Measurements from ENCODE around the gene INPP5D. TPM values are rescaled to one million over a fixed set of nuclear protein-coding genes. Genes with fewer than 3 reads are reported as not detected.

INPP5D gene
- total and polyA plus RNA-seq, 12 donors, result 3.4 to 29.4 (median 14.3) TPM

GRCh38 chr2:233165543-233165894, 105.4 kb downstream of the INPP5D start:
- Histone ChIP-seq H3K27ac (no peak overlapping the region), H3K4me1 (replicated peaks in 1 of 2) (no peaks in the 10 kb centered on the region), H3K9me3 (replicated peaks in 1 of 3) (no peaks in the 10 kb centered on the region), H3K4me3 (no peak overlapping the region), H3K36me3 (replicated peaks in 1 of 2) (no peaks in the 10 kb centered on the region), H3K27me3 (no peaks in the 10 kb centered on the region)
- TF ChIP-seq CTCF (IDR thresholded peaks at IDR 0.05), result no peak
- no peak for TF ChIP-seq POLR2A (IDR thresholded peaks at IDR 0.05)
- DNase-seq, result no peak
- intact Hi-C loops (cut with DNase I), result no loop called here
- 51 to 71% (median 60%) methylated on average over 2 to 4 of the region's 4 CpGs for WGBS, 4 donors

DNA sequence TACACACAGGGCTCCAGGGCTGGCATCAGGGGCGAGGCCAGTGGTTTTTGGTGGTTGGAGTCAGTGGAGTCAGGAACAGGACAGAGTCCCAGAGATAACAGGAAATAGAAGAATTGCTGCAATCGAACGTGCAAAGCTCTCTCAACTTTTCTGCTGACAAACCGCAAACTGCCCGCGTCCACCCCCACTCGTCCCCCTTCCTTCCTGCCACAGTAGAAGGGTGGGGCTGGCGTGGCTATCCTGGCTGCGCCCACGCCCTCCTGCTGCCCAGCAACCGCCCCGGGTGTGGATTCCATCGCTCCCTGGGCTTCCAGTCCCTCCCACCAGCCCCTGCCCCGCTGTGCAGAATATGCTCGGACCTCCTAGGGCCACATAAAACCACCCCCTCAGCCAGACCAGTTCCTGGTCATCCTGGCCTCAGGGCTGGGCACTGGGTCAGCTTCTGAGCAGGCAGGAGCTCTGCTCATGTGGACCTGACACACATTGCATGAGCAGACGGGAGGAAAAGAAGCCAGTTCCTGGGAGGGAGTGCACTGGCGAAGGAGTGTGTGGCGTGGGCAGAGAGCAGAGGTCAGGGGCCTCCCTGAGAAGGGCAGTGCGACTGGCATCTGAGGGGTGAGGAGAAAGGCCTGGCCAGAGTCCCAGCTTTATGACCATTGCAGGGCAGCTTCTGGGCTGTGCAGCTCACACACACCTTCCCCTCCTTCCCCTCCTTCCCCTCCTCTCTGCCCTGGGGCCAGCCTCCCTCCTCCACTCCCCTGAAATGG, 105.9 kb downstream of the INPP5D start:
- Histone ChIP-seq H3K27ac (peak overlapping the region in 1 of 5 donors; percentile 2), H3K4me3 (no peak overlapping the region), H3K9me3 (replicated peaks in 1 of 3) (no peaks in the 10 kb centered on the region), H3K36me3 (replicated peaks in 1 of 2) (no peaks in the 10 kb centered on the region), H3K27me3 (no peaks in the 10 kb centered on the region), H3K4me1 (replicated peaks in 1 of 2) (no peaks in the 10 kb centered on the region)
- no peak for TF ChIP-seq CTCF (IDR thresholded peaks at IDR 0.05)
- TF ChIP-seq POLR2A (IDR thresholded peaks at IDR 0.05), result no peak
- WGBS, 4 donors, result 46 to 64% (median 54%) methylated on average over 11 to 19 of the region's 19 CpGs
- DNase-seq, result peak; percentile 25 to 65 (median 44)
- intact Hi-C loops (cut with DNase I), result no loop called here

DNA sequence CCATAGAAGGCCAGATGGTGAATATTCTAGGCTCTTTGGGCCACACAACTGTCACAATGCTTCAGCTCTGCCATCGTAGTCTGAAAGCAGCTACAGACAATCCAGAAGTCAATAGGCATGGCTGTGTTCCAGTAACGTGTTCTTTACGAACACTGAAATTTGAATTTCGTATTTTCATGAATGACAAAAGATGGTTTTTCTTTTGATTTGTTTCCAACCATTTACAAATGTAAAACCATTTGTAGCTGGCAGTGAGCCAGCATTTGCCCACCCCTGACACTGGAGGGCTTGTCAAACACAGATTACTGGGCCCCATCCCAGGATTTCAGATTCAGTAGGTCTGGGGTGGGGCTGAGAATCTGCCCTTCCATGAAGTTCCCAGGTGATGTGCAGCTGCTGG, 108.3 kb downstream of the INPP5D start:
- no peaks in the 10 kb centered on the region for H3K27me3 ChIP-seq
- H3K4me3 ChIP-seq, result no peak overlapping the region
- intact Hi-C loops (cut with DNase I), result no loop called here
- 68 to 81% (median 75%) methylated on average over 4 of the region's 4 CpGs for WGBS, 4 donors
- no peak overlapping the region for H3K27ac ChIP-seq
- H3K4me1 ChIP-seq (replicated peaks in 1 of 2), result no peaks in the 10 kb centered on the region
- H3K36me3 ChIP-seq (replicated peaks in 1 of 2), result no peaks in the 10 kb centered on the region
- no peak for DNase-seq
- no peak for TF ChIP-seq CTCF (IDR thresholded peaks at IDR 0.05)
- TF ChIP-seq POLR2A (IDR thresholded peaks at IDR 0.05), result no peak
- no peaks in the 10 kb centered on the region for H3K9me3 ChIP-seq (replicated peaks in 1 of 3)

DNA sequence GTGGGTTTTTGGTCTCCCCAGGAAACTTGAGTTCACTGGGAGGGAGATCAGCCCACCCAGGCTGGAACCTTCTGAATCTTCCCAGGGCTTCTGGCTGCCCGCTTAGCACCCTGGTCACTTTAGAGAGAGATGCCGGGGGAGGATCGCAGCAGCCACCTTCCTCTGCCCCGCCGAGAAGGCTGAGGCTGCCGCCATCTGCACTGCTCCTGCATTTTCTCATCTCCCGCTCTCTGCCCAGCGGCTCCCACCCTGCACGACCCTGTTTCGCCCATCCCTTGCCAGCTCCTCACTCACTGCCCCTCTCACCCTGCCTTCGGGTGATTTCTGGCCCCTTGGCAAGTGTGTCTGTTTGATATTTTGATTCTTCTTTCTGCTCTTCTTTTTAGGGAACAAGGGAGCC, 108.8 kb downstream of the INPP5D start:
- no peak for TF ChIP-seq POLR2A (IDR thresholded peaks at IDR 0.05)
- no peak for TF ChIP-seq CTCF (IDR thresholded peaks at IDR 0.05)
- no peak overlapping the region for H3K27ac ChIP-seq
- H3K27me3 ChIP-seq, result no peaks in the 10 kb centered on the region
- H3K4me3 ChIP-seq, result no peak overlapping the region
- H3K9me3 ChIP-seq (replicated peaks in 1 of 3), result no peaks in the 10 kb centered on the region
- no peak for DNase-seq
- no peaks in the 10 kb centered on the region for H3K4me1 ChIP-seq (replicated peaks in 1 of 2)
- 87 to 90% (median 87%) methylated on average over 10 to 11 of the region's 11 CpGs for WGBS, 4 donors
- intact Hi-C loops (cut with DNase I), result no loop called here
- H3K36me3 ChIP-seq (replicated peaks in 1 of 2), result no peaks in the 10 kb centered on the region
